ENCODE measurements around the gene CEP85.

CEP85 gene

GRCh38 chr1:26317146-26317545 is 83.1 kb downstream of the CEP85 start:
- Histone ChIP-seq H3K9me3 (ENCODE audit: control insufficient read depth, low read length) (no peaks in the 10 kb centered on the region), H3K9ac (ENCODE audit: low read length) (peak overlapping the region; percentile 22), H3K27me3 (ENCODE audit: control insufficient read depth, insufficient read depth, low read length) (no peaks in the 10 kb centered on the region), H3K4me1 (ENCODE audit: control insufficient read depth, insufficient read depth, low read length) (peaks cover 9% of the 10 kb centered on the region), H3K4me3 (ENCODE audit: low read length) (no peak overlapping the region), H3K36me3 (ENCODE audit: control insufficient read depth, insufficient read depth, low read length) (no peaks in the 10 kb centered on the region)

GRCh38 chr1:26317612-26318337 is 83.8 kb downstream of the CEP85 start, which contains the start of gene CD52:
CD52 (plus strand) TSS chr1:26317958; CDS start chr1:26318018, 60 bp downstream.
- Histone ChIP-seq H3K27me3 (ENCODE audit: control insufficient read depth, insufficient read depth, low read length) (no peaks in the 10 kb centered on the region), H3K9me3 (ENCODE audit: control insufficient read depth, low read length) (no peaks in the 10 kb centered on the region), H3K9ac (ENCODE audit: low read length) (peak within 1 kb of the TSS; percentile 39), H3K4me1 (ENCODE audit: control insufficient read depth, insufficient read depth, low read length) (peaks cover 9% of the 10 kb centered on the region), H3K36me3 (ENCODE audit: control insufficient read depth, insufficient read depth, low read length) (no peaks in the 10 kb centered on the region), H3K4me3 (ENCODE audit: low read length) (no peak within 1 kb of the TSS)

- Histone ChIP-seq H3K9me3 (ENCODE audit: control insufficient read depth, low read length) (no peaks in the 10 kb centered on the region), H3K4me1 (ENCODE audit: control insufficient read depth, insufficient read depth, low read length) (peaks cover 9% of the 10 kb centered on the region), H3K27me3 (ENCODE audit: control insufficient read depth, insufficient read depth, low read length) (no peaks in the 10 kb centered on the region), H3K9ac (ENCODE audit: low read length) (peak overlapping the region; percentile 39), H3K4me3 (ENCODE audit: low read length) (no peak overlapping the region), H3K36me3 (ENCODE audit: control insufficient read depth, insufficient read depth, low read length) (no peaks in the 10 kb centered on the region)
These were observed 84.5 kb downstream of the CEP85 start for GRCh38 chr1:26318338-26319064.

GRCh38 chr1:26320896-26321295 is 86.9 kb downstream of the CEP85 start:
- no peaks in the 10 kb centered on the region for H3K36me3 ChIP-seq (ENCODE audit: control insufficient read depth, insufficient read depth, low read length)
- no peak overlapping the region for H3K4me3 ChIP-seq (ENCODE audit: low read length)
- H3K9me3 ChIP-seq (ENCODE audit: control insufficient read depth, low read length): no peaks in the 10 kb centered on the region
- H3K27me3 ChIP-seq (ENCODE audit: control insufficient read depth, insufficient read depth, low read length): no peaks in the 10 kb centered on the region
- H3K9ac ChIP-seq (ENCODE audit: low read length): no peak overlapping the region
- peaks cover 4% of the 10 kb centered on the region for H3K4me1 ChIP-seq (ENCODE audit: control insufficient read depth, insufficient read depth, low read length)

- no peaks in the 10 kb centered on the region for H3K27me3 ChIP-seq (ENCODE audit: control insufficient read depth, insufficient read depth, low read length)
- H3K36me3 ChIP-seq (ENCODE audit: control insufficient read depth, insufficient read depth, low read length): no peaks in the 10 kb centered on the region
- no peaks in the 10 kb centered on the region for H3K9me3 ChIP-seq (ENCODE audit: control insufficient read depth, low read length)
- H3K4me1 ChIP-seq (ENCODE audit: control insufficient read depth, insufficient read depth, low read length): peaks cover 4% of the 10 kb centered on the region
- no peak overlapping the region for H3K4me3 ChIP-seq (ENCODE audit: low read length)
- peak overlapping the region; percentile 51 for H3K9ac ChIP-seq (ENCODE audit: low read length)
These were observed 87.5 kb downstream of the CEP85 start for GRCh38 chr1:26321315-26322041.

GRCh38 chr1:26322042-26322331 is 88.0 kb downstream of the CEP85 start:
- H3K9me3 ChIP-seq (ENCODE audit: control insufficient read depth, low read length): no peaks in the 10 kb centered on the region
- no peaks in the 10 kb centered on the region for H3K36me3 ChIP-seq (ENCODE audit: control insufficient read depth, insufficient read depth, low read length)
- H3K4me3 ChIP-seq (ENCODE audit: low read length): no peak overlapping the region
- H3K27me3 ChIP-seq (ENCODE audit: control insufficient read depth, insufficient read depth, low read length): no peaks in the 10 kb centered on the region
- peak overlapping the region; percentile 51 for H3K9ac ChIP-seq (ENCODE audit: low read length)
- H3K4me1 ChIP-seq (ENCODE audit: control insufficient read depth, insufficient read depth, low read length): peaks cover 4% of the 10 kb centered on the region

GRCh38 chr1:26323382-26323781 is 89.4 kb downstream of the CEP85 start:
- H3K4me1 ChIP-seq (ENCODE audit: control insufficient read depth, insufficient read depth, low read length): peaks cover 4% of the 10 kb centered on the region
- no peak overlapping the region for H3K9ac ChIP-seq (ENCODE audit: low read length)
- no peaks in the 10 kb centered on the region for H3K36me3 ChIP-seq (ENCODE audit: control insufficient read depth, insufficient read depth, low read length)
- H3K27me3 ChIP-seq (ENCODE audit: control insufficient read depth, insufficient read depth, low read length): no peaks in the 10 kb centered on the region
- no peaks in the 10 kb centered on the region for H3K9me3 ChIP-seq (ENCODE audit: control insufficient read depth, low read length)
- H3K4me3 ChIP-seq (ENCODE audit: low read length): no peak overlapping the region

GRCh38 chr1:26324550-26324949 is 90.5 kb downstream of the CEP85 start:
- H3K9ac ChIP-seq (ENCODE audit: low read length): no peak overlapping the region
- no peaks in the 10 kb centered on the region for H3K27me3 ChIP-seq (ENCODE audit: control insufficient read depth, insufficient read depth, low read length)
- H3K4me3 ChIP-seq (ENCODE audit: low read length): no peak overlapping the region
- H3K4me1 ChIP-seq (ENCODE audit: control insufficient read depth, insufficient read depth, low read length): peaks cover 4% of the 10 kb centered on the region
- no peaks in the 10 kb centered on the region for H3K36me3 ChIP-seq (ENCODE audit: control insufficient read depth, insufficient read depth, low read length)
- no peaks in the 10 kb centered on the region for H3K9me3 ChIP-seq (ENCODE audit: control insufficient read depth, low read length)

- no peaks in the 10 kb centered on the region for H3K27me3 ChIP-seq (ENCODE audit: control insufficient read depth, insufficient read depth, low read length)
- no peak overlapping the region for H3K4me3 ChIP-seq (ENCODE audit: low read length)
- H3K36me3 ChIP-seq (ENCODE audit: control insufficient read depth, insufficient read depth, low read length): no peaks in the 10 kb centered on the region
- no peak overlapping the region for H3K9ac ChIP-seq (ENCODE audit: low read length)
- H3K9me3 ChIP-seq (ENCODE audit: control insufficient read depth, low read length): no peaks in the 10 kb centered on the region
- no peaks in the 10 kb centered on the region for H3K4me1 ChIP-seq (ENCODE audit: control insufficient read depth, insufficient read depth, low read length)
These were observed 94.0 kb downstream of the CEP85 start for GRCh38 chr1:26327956-26328362.
